ENCODE results near the gene SEPTIN8.
A peak's percentile ranks its signal among the peaks of the same experiment; 100 is the strongest.

The SEPTIN8 gene

DNA sequence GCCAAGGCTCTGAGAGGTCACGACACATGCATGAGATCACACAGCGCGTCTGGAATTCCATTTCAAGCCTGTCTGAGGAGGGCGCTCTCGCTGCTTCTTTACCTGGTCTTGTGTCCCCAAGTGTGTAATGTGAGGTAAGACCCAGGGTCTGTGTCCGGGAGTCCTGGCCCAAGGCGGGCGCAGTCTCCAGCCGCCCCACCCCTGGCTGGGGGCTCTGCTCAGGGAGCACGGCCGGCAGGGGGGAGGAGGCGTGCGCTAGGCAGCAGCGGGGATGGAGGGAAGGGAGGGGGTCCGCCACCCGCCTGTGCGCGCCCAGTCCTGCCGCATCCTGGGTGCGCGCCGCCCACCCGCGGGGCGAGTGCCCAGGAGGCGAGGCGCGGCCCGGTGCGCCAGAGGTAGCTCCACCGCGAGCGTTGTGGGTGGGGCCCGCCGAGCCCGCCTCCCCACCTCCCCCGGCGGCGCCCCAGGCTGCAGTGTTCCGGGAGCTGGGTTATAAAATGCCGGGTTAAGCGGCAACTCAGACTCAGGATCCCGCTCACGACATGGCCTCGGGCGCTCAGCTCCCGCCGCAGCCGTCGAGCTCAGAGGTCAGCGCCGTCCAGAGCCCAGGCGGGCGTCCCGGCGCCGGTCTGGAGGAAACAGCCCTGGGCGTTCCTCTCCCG, 30.0 kb downstream of the SEPTIN8 start, which contains the start of gene CCNI2:
TSS of gene CCNI2 (plus strand) at position 473 of the 662 bp plus-strand sequence. CDS start at position 543, 70 bp downstream.
- no peak for DNase-seq

DNA sequence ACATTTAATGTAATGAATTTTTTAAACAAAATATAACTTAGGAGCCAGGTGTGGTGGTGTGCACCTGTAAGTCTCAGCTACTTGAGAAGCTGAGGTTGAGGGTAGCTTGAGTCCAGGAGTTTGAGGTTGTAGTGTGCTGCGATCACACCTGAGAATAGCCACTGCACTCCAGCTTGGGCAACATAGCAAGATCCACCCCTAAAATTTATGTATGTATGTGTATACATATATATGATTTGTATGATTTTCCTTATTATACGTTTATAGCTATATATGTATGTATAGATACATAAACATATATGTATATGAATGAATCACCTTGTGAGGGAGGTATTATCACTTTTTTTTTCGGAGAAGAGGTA, 30.5 kb downstream of the SEPTIN8 start:
- DNase-seq, result no peak

- DNase-seq, result no peak
Observed at GRCh38 chr5:132744659-132745058, 32.4 kb downstream of the SEPTIN8 start.

DNA sequence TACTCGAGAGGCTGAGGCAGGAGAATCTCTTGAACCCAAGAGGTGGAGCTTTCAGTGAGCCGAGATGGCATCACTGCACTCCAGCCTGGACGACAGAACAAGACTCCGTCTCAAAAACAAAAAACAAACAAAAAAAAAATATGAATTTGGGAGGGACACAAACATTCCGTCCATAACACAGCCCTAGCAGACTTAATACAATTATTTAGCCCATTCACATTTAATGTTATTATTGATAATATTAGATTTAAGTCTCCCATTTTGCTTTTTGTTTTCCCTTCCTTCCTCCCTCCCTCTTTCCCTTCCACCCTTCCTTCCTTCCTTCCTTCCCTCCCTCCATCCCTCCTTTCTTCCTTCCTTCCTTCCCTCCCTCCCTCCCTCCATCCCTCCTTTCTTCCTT, 34.4 kb downstream of the SEPTIN8 start:
- DNase-seq, result no peak

GRCh38 chr5:132742158-132742557, 34.9 kb downstream of the SEPTIN8 start:
- no peak for DNase-seq

- DNase-seq, result no peak
Observed at GRCh38 chr5:132739232-132739631, 37.8 kb downstream of the SEPTIN8 start.

- DNase-seq, result no peak
Observed at GRCh38 chr5:132737982-132738681, 38.9 kb downstream of the SEPTIN8 start.

DNA sequence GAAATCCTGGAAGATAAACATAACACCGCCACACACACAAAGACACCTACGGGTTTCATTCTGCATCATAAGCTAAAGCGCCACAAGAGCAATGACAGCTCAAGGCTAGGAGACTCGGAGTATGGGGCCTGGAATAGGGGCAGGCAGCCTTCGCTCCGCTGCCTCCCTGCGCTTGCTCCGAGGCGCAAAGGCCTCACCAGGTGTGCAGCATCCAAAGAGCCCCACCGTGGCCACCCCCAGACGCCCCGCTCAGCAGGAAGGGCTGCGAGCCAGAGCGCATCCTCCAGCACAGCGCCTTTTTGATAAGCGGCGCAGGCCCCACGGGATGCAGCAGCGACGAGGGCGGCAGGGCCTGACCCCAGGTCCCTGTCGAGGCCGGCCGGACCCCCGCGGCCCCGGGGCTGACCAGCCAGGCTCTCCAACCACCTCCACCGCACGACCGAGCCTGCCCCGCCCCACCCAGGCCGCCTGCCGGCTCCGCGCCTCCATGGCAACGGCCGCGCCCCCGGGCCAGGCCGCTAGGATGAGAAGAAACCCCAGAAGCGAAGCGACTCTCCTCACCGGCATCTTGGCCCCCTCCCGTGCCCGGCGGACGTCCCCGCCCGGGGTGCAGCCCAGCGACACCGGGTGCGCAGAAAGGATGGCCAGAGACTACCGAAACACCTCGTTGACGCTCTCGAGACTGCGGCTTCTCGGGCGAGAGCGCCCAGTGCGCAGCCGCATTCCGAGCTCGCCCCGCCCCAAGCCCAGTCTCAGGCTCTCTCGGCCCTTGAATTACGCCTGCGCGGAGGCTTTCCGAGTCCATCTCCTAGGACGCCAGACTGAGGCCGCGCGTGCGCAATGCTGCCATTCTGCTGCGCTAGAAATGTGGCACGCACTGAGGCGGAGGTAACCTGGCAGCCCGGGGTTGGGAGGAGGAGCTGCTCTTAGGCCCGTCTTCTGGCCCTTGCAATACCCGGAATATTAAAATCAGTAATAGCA, 39.9 kb downstream of the SEPTIN8 start, which contains the start of gene KIF3A:
TSS of gene KIF3A (minus strand) at position 694 of the 981 bp plus-strand sequence. CDS start at position 567, 127 bp downstream.
- DNase-seq, result peak; percentile 93

DNA sequence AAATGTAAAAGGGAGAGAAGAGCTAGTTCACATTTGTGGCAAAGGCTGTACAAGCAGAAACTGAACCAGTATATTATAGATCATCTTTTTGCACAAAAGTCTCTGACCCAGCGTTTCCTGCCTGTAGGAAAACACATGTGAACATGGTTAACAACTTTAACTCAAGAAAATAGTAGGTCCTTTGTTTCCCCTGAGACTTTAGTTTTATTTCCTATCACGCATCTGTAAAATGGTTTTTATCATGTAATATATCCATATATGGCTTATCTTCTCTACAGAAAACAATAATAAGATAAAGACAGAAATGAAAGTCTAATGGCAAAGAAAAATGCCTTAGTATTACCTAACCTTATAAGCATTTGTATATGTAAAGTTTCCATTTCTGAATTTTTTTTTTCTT, 42.4 kb downstream of the SEPTIN8 start:
- DNase-seq, result no peak

GRCh38 chr5:132733499-132734148, 43.4 kb downstream of the SEPTIN8 start:
- no peak for DNase-seq

GRCh38 chr5:132729896-132730295, 47.1 kb downstream of the SEPTIN8 start:
- DNase-seq, result no peak

GRCh38 chr5:132725745-132726144, 51.3 kb downstream of the SEPTIN8 start:
- no peak for DNase-seq

DNA sequence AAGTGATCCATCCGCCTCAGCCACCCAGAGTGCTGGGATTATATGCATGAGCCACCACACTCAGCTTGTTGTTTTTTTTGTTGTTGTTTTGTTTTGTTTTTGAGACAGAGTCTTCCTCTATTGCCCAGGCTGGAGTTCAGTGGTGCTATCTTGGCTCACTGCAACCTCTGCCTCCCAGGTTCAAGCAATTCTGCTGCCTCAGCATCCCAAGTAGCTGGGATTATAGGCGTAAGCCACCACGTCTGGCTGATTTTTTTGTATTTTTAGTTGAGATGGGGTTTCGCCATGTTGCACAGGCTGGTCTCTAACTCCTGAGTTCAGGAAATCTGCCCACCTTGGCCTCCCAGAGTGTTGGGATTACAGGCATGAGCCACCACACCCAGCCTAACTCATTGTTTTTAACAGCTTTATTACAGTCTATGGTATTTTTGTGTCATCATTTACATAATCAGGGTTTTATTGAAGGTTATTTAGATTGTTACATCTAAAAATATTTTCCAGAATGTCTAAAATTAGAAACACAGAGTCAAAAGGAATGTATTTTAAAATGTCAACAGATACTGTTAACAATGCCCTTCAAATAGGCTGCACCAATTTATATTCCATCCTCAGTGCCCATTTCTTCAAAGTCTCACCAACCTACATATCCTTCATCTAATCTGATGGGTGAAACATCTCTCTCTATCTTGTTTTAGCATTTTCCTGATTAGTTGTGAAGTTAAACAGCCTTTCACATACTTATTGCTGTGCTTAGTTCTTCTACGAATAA, 58.3 kb downstream of the SEPTIN8 start:
- DNase-seq, result no peak

DNA sequence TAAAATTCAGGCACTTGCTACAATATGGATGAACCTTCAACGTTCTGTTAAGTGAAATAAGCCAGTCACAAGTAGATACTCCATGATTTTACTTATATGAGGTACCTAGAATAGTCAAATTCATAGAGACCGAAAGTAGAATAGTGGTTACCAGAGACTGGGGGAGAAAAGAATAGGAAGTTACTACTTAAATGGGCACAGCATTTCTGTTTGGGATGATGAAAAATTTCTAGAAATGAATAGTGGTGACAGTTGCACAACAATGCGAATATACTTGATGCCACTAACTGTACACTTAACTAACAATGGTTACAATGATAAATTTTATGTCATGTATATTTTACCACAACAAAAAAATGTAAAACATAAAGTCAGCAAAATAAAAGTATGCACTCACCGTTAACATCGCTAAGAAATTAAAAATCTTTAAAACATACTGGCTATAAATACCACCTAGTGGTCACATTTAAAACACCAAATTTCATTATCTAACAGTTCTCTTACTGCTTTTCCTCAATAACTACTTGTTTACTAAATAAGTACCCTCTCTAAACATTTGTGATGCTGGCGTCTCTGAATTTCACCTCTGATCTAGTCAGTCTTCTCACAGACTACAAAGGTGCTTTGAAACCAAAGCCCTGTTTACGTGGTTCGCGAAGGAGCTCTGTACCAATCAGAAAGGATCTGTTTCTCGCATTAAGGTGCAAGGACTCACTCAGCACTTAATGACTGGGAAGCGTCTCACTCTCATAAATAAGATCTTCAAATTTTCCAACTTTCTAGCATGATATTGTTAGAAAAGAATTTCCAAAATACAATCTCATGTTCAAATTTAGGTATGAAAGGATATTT, 62.4 kb downstream of the SEPTIN8 start:
- no peak for DNase-seq

GRCh38 chr5:132708645-132709044, 68.4 kb downstream of the SEPTIN8 start:
- DNase-seq, result no peak

GRCh38 chr5:132704875-132705274, 72.2 kb downstream of the SEPTIN8 start:
- DNase-seq, result no peak
